HL-60 (cell line): ENCODE data around the gene CTU1.

Source experiments
- DNase-seq, 2 experiments: peaks; one replicate each; pipeline ENCODE4 v3.0.0-alpha.2; 2010 to 2020; ENCODE audit warnings: low read depth in 1 of 2, low spot score in 1 of 2
- H3K27ac ChIP-seq: fragments of 250-450 bp; sonication (Bioruptor Pico); replicated peaks from 2 replicates; pipeline ENCODE4 v1.5.1; 2020; ENCODE audit warnings: mild to moderate bottlenecking, moderate library complexity
- H3K27me3 ChIP-seq: fragments of 250-450 bp; sonication (Bioruptor Pico); 2 replicates; pipeline ENCODE4 v1.5.1; 2021; ENCODE audit warnings: mild to moderate bottlenecking, moderate library complexity; ENCODE audit not compliant: insufficient read depth, poor library complexity, severe bottlenecking
- H3K4me3 ChIP-seq: replicated peaks from 2 replicates; pipeline ENCODE4 v1.5.1; 2011; ENCODE audit warnings: mild to moderate bottlenecking, control low read depth, low read length; ENCODE audit not compliant: insufficient read depth
- CTCF ChIP-seq: IDR thresholded peaks from one replicate; pipeline ENCODE4 v1.5.1; 2011; ENCODE audit warnings: low read length, control low read depth, inconsistent platforms; ENCODE audit not compliant: insufficient read depth
- GABPA ChIP-seq: IDR thresholded peaks from 2 replicates; pipeline ENCODE4 v1.6.1; 2012; ENCODE audit warnings: low read depth
- POLR2AphosphoS5 ChIP-seq: IDR thresholded peaks from 2 replicates; pipeline ENCODE4 v1.6.1; 2012; ENCODE audit warnings: low read depth
- REST ChIP-seq: IDR thresholded peaks from 2 replicates; pipeline ENCODE4 v1.6.1; 2012; ENCODE audit warnings: low read depth; ENCODE audit not compliant: insufficient replicate concordance
- SPI1 ChIP-seq: IDR thresholded peaks from 2 replicates; pipeline ENCODE4 v1.6.1; 2012; ENCODE audit warnings: low read depth, mild to moderate bottlenecking, borderline replicate concordance

CTU1 gene

DNA sequence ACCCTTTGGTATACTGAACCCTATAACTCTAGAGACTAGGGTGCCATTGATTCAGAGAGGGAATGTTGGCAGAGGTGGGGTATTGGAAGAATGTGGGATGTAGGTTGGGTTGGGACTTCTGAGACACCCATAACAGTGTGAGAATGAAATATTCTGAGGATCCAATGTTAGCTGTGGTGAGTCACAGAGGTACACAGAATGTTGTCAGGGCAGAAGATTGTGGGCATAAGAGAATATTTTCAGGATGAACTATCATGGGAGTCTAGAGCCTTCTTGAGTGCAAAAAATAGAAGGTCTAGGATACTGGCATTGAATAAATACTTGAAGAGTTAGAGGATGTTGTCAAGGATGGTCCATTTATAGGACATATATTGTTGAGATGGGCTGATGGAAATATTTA is 52.3 kb downstream of the CTU1 start:
- TF ChIP-seq GABPA (no peak), CTCF (no peak), SPI1 (no peak), REST (no peak), POLR2AphosphoS5 (no peak)
- DNase-seq, result no peak
- Histone ChIP-seq H3K4me3 (no peak overlapping the region), H3K27ac (no peak overlapping the region), H3K27me3 (no peaks in the 10 kb centered on the region)
